ENCODE data around the gene SLC25A21. TPM values are rescaled to one million over a fixed set of nuclear protein-coding genes. Genes with fewer than 3 reads are reported as not detected.

Gene SLC25A21
- total RNA-seq, 2 experiments from 2014 or later = not detected

DNA sequence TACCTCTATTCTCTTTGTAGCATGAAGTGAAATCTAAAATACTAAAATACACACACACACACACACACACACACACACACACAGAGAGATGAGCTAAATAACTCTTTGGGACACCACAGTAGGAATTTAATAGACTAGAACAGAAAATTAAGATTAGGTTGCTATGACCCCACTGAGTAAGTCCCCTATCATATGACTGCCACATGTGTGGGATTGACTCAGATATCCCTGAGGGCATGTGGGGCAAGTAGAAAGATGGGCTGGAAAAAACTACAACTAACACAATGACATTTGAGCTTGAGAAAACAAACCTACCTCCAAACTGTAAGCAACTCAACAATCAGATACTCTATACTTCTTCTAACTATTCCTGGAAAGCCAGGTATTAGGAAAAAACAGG is 27.0 kb downstream of the SLC25A21 start:
- CTCF ChIA-PET = no interaction called here
- Mint-ChIP-seq H3K4me1 (no peaks in the 10 kb centered on the region), H3K36me3 (ENCODE audit: low read depth) (no peaks in the 10 kb centered on the region), H3K27ac (no peak overlapping the region), H3K4me3 (no peak overlapping the region), H3K27me3 (no peaks in the 10 kb centered on the region), H3K9me3 (no peaks in the 10 kb centered on the region)
- POLR2A ChIA-PET = no interaction called here
- DNase-seq = no peak

DNA sequence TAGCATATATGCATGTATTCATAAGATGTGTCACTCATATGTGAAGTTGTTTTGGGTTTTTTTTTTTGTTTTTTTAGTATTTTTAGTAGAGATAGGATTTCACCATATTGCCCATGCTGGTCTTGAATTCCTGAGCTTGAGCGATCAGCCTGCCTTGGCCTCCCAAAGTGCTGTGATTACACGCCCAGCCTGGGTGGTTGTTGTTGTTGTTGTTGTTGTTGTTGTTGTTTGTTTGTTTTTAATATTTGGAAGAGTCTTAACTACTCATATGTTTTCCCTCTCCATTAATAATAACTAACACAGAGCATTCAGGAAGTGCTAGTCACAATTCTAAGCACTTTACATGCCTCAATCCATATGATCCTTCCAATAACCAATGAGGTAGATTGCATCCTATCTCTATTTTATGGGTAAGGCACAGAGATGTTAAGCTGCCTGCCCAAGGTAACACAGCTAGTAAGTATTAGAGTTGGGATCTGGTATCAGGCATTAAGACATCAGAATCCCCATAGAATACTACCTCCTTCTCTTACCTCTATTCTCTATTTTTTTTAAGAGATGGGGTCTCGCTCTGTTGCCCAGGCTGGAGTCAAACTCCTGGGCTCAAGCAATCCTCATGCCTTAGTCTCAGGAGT is 27.6 kb downstream of the SLC25A21 start:
- CTCF ChIA-PET = no interaction called here
- no peaks in the 10 kb centered on the region for H3K4me1 Mint-ChIP-seq
- H3K36me3 Mint-ChIP-seq (ENCODE audit: low read depth) = no peaks in the 10 kb centered on the region
- no peak overlapping the region for H3K4me3 Mint-ChIP-seq
- H3K27ac Mint-ChIP-seq = no peak overlapping the region
- no peaks in the 10 kb centered on the region for H3K9me3 Mint-ChIP-seq
- no peaks in the 10 kb centered on the region for H3K27me3 Mint-ChIP-seq
- POLR2A ChIA-PET = no interaction called here
- DNase-seq = no peak

DNA sequence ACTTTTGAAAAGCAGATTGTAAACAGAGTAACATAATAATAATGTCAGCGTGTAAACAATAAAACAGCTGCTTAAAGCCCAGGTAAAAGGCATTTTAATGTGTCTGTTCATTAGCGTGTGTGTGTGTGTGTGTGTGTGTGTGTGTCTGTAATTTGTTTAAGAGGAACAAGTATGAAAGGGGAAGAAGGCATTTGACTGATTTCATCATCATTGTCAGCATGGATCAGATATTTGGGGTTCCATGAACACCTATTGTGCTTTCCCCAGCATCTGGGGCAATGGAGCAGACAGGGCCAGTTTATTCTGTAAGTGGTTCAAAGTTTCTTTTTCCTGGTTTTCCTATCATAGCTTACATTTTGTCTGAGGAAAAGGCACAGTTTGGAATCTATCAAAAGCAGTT is 28.9 kb downstream of the SLC25A21 start:
- Mint-ChIP-seq H3K4me1 (no peaks in the 10 kb centered on the region), H3K36me3 (ENCODE audit: low read depth) (no peaks in the 10 kb centered on the region), H3K27me3 (no peaks in the 10 kb centered on the region), H3K4me3 (no peak overlapping the region), H3K9me3 (no peaks in the 10 kb centered on the region), H3K27ac (no peak overlapping the region)
- no peak for DNase-seq
- ChIA-PET CTCF (no interaction called here), POLR2A (no interaction called here)

DNA sequence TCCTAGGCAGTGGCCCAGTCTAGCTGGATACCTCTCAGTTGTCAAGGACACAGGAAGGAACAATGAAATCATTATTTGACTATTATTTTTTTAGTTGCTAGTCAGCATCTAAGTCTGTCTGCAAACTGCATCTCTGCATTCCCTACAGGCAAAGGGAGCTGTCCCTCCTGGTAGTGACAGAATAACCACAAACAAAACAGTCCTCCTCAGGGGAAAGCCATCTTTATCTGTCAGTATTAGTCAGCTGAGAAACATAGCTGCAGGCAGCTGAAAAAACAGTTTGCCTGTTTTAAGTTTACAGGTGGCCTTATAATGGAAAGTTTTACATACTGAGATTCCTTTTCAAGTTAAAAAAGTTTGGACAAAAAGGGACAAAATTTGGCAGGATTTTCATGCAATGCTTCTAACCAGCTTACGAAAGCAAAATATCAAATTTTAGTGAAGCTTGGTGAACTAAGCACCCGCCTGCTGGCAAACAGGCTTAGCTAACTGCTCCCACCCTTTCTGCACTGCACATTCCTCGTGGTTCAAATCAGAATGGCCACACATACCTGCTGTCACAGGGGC is 29.5 kb downstream of the SLC25A21 start:
- no peak for DNase-seq
- Mint-ChIP-seq H3K9me3 (no peaks in the 10 kb centered on the region), H3K36me3 (ENCODE audit: low read depth) (no peaks in the 10 kb centered on the region), H3K27ac (no peak overlapping the region), H3K27me3 (no peaks in the 10 kb centered on the region), H3K4me1 (no peaks in the 10 kb centered on the region), H3K4me3 (no peak overlapping the region)
- ChIA-PET POLR2A (no interaction called here), CTCF (no interaction called here)

DNA sequence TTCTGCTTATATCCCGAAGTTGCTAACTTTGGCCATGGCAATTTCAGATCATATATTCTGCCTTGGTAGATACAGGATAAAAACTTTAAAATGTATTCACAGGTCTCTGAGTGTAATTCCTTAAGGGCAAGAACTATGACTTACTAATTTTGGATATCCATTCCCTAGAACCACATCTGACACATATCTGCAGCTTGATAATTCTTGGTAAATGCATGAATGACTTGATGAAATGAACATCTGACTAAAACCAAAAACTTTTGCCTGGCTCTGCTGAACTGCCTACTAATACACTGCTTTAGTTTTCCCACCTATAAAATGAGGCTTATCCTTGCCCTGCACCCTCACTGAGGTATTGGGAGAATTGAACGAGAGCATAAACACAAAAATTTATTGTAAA is 32.2 kb downstream of the SLC25A21 start:
- no peaks in the 10 kb centered on the region for H3K27me3 Mint-ChIP-seq
- no peaks in the 10 kb centered on the region for H3K9me3 Mint-ChIP-seq
- CTCF ChIA-PET = interaction anchor here (2.6 kb wide), 1 partner anchor 9 kb away, joined by 8 read pairs; no protein-coding TSS in a partner anchor
- no peak for DNase-seq
- POLR2A ChIA-PET = interaction anchor here (0.7 kb wide), 1 partner anchor 13 kb away, joined by 3 read pairs; no protein-coding TSS in a partner anchor
- no peak overlapping the region for H3K4me3 Mint-ChIP-seq
- no peaks in the 10 kb centered on the region for H3K36me3 Mint-ChIP-seq (ENCODE audit: low read depth)
- H3K4me1 Mint-ChIP-seq = no peaks in the 10 kb centered on the region
- no peak overlapping the region for H3K27ac Mint-ChIP-seq

DNA sequence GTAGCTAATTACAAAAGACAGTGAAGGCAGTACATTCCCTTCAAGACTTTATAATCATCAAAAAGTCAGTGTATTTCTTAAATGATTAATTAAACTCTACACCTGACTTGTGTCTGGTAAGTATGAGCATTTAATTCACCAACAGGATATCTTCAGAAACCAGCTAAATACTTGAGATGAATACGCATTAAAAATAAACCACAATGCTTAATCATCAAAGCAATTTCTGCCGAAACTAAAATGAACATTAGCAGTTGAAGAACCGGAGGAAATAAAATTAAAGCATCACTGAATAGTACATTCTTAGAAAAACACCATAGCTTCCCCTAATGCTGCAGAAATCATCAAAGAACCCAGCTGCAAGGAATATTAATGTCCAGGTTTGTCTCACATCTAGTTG is 32.7 kb downstream of the SLC25A21 start:
- Mint-ChIP-seq H3K4me1 (no peaks in the 10 kb centered on the region), H3K36me3 (ENCODE audit: low read depth) (no peaks in the 10 kb centered on the region), H3K9me3 (no peaks in the 10 kb centered on the region), H3K4me3 (no peak overlapping the region), H3K27me3 (no peaks in the 10 kb centered on the region), H3K27ac (no peak overlapping the region)
- no peak for DNase-seq
- ChIA-PET POLR2A (no interaction called here), CTCF (interaction anchor here (2.6 kb wide), 1 partner anchor 10 kb away, joined by 8 read pairs; no protein-coding TSS in a partner anchor)

DNA sequence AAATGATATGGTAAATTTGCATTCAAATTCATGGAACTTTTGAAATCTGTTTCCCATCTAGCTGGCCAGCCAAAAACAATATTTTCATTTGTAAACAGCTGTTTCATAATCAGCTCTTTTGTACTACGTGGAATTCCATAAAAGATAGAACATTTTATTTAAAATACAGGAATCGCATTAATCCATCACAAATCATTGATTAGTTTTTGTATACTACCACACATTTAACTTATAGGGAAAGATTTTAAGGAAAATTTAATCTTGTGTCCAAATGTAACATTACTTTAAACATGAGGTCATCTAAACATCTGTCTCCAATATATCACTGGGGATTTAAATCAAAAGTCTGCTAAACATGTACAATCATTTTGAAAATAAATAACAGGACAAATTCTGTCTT is 33.5 kb downstream of the SLC25A21 start:
- Mint-ChIP-seq H3K4me1 (no peaks in the 10 kb centered on the region), H3K4me3 (no peak overlapping the region), H3K36me3 (ENCODE audit: low read depth) (no peaks in the 10 kb centered on the region), H3K9me3 (no peaks in the 10 kb centered on the region), H3K27me3 (no peaks in the 10 kb centered on the region), H3K27ac (no peak overlapping the region)
- no peak for DNase-seq
- ChIA-PET CTCF (interaction anchor here (2.6 kb wide), 1 partner anchor 11 kb away, joined by 8 read pairs; no protein-coding TSS in a partner anchor), POLR2A (no interaction called here)

DNA sequence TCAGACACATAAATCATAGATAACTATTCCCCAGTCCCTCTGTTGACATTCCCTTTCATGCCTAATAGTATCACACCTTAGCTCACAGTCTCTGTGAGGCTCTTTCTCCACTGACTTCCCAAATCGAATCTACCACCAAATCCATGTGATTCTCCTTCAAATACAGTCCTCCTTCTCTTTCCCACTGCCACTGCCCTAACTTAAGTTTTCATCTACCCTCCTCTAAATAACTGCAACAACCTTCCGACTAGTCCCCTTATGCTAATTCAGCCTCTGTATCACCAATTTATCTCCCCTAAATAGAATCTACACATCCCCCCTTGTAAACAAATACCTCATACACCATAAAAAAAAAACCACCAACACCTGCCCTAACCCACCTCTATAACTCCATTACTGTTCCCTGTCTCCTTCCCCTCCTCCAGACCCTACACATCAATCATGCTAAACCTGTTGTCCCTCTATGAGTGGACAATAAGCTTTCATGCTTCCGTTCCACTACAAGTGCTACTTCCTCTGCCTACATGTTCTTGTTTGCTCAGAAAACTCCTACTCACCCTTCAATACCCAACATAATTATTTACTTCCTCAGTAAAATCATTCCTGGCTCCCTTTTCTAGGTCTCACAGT is 39.0 kb downstream of the SLC25A21 start:
- ChIA-PET POLR2A (no interaction called here), CTCF (no interaction called here)
- H3K27ac Mint-ChIP-seq = no peak overlapping the region
- H3K27me3 Mint-ChIP-seq = no peaks in the 10 kb centered on the region
- H3K4me3 Mint-ChIP-seq = no peak overlapping the region
- DNase-seq = no peak
- H3K9me3 Mint-ChIP-seq = no peaks in the 10 kb centered on the region
- H3K4me1 Mint-ChIP-seq = no peaks in the 10 kb centered on the region
- H3K36me3 Mint-ChIP-seq (ENCODE audit: low read depth) = no peaks in the 10 kb centered on the region

DNA sequence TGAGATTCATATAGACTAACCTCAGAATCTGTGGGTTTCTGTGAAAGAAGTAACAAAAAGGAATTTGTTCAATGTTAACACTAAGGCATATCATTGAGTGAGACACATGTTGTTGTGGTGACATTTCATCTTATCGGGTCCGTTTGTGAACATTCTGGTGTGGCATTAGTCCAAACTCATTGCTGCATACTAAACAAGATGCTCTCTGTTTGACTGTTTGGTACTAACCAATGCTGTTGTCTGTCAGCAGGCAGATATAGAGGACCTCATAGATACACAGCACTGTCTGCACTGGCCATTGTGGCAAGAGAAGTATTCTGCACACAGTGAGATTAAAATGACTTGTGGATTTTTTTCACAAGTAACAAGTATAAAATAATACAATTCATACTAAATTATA is 41.2 kb downstream of the SLC25A21 start:
- DNase-seq = no peak
- Mint-ChIP-seq H3K36me3 (ENCODE audit: low read depth) (no peaks in the 10 kb centered on the region), H3K4me1 (no peaks in the 10 kb centered on the region), H3K9me3 (no peaks in the 10 kb centered on the region), H3K27ac (no peak overlapping the region), H3K27me3 (no peaks in the 10 kb centered on the region), H3K4me3 (no peak overlapping the region)
- POLR2A ChIA-PET = interaction anchor here (0.6 kb wide), 1 partner anchor 393 kb away, joined by 3 read pairs; no protein-coding TSS in a partner anchor
- CTCF ChIA-PET = no interaction called here

DNA sequence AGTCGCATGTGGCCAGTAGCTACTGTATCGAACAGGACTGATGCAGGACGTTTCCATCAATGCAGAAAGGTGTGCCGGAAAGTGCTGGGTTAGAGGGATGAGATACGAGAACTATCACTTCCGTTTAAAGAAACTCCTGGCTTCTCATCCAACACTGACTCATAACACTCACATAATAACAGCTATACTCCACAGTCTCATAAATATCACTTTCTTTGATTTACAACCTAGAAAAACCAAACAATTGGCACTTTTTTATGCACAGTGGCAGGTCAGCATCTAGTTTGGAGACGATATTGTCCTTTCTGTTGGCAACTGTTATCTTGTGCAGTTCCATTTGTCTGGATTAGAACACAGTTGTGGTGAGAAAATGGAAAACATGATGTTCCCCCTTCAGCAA is 43.4 kb downstream of the SLC25A21 start:
- no peaks in the 10 kb centered on the region for H3K36me3 Mint-ChIP-seq (ENCODE audit: low read depth)
- H3K9me3 Mint-ChIP-seq = no peaks in the 10 kb centered on the region
- POLR2A ChIA-PET = no interaction called here
- H3K27ac Mint-ChIP-seq = no peak overlapping the region
- CTCF ChIA-PET = no interaction called here
- no peak for DNase-seq
- H3K27me3 Mint-ChIP-seq = no peaks in the 10 kb centered on the region
- H3K4me3 Mint-ChIP-seq = no peak overlapping the region
- H3K4me1 Mint-ChIP-seq = no peaks in the 10 kb centered on the region

DNA sequence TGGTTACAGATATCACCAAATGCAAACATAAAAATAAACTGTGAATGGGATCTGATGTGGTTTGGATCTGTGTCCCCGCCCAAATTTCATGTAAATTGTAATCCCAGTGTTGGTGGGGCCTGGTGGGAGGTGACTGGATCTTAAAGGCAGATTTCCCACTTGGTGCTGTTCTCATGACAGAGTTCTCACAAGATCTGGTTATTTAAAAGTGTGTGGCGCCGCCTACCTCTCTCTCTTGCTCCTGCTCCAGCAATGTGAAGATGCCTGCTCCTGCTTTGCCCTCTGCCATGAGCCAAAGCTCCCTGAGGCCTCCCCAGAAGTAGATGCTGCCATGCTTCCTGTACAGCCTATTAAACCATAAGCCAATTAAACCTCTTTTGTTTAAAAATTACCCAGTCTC is 47.8 kb downstream of the SLC25A21 start:
- Mint-ChIP-seq H3K27ac (no peak overlapping the region), H3K4me3 (no peak overlapping the region), H3K27me3 (no peaks in the 10 kb centered on the region), H3K9me3 (peaks cover 2% of the 10 kb centered on the region), H3K4me1 (no peaks in the 10 kb centered on the region), H3K36me3 (ENCODE audit: low read depth) (no peaks in the 10 kb centered on the region)
- CTCF ChIA-PET = no interaction called here
- DNase-seq = no peak
- POLR2A ChIA-PET = no interaction called here

DNA sequence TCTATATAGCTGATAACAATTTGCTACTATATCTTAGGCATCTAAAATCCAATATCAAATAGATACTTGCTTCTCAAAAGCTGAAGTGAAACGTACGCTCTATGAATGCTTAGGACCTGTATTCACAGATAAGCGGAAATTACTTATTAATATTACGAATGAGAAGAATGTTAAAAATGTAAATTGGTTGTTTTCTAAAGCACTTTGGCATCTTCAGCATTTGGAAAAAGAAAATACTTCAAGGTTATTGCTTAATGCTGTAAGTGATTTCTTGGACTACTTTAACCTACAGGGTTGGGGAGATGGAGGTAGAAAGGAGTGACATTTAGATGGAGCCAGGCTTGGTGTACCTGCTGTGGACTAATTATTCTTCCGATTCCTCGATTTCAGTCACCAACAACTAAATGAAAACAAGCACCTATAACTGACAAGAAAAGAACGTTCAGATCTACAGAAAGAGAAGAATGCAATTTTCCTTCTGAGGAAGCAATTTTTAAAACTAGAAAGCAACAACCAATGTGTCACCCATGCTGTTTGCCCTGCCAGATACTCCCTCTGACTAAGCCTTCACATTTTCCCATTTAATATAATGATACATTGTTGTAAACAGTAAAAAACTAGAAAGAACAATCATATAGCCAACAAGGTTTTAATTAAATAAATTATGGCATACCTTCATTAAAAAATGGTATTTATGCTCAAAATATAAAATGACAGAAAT is 49.3 kb downstream of the SLC25A21 start:
- no peaks in the 10 kb centered on the region for H3K4me1 Mint-ChIP-seq
- no peaks in the 10 kb centered on the region for H3K27me3 Mint-ChIP-seq
- no peak overlapping the region for H3K4me3 Mint-ChIP-seq
- POLR2A ChIA-PET = no interaction called here
- CTCF ChIA-PET = no interaction called here
- no peak for DNase-seq
- H3K9me3 Mint-ChIP-seq = peaks cover 2% of the 10 kb centered on the region
- no peaks in the 10 kb centered on the region for H3K36me3 Mint-ChIP-seq (ENCODE audit: low read depth)
- no peak overlapping the region for H3K27ac Mint-ChIP-seq

DNA sequence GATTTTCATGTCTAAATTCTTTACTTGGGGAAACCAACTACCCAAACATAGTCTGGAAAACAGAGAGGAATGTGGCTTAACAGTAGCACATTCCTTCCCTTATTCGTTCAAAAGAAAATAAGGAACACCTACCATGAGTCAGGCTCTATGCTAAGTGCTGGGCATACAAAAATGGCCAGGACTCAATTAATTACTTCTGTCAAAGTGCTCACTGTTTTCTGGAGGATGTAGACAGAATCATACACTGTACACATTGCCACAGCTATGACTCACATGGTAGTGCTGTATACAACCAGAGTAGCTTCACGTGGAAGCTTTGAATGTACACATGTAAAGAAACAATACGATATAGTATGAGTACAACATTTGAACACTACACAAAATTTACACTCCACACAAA is 50.1 kb downstream of the SLC25A21 start:
- Mint-ChIP-seq H3K36me3 (ENCODE audit: low read depth) (no peaks in the 10 kb centered on the region), H3K9me3 (peaks cover 2% of the 10 kb centered on the region), H3K27ac (no peak overlapping the region), H3K4me1 (no peaks in the 10 kb centered on the region), H3K27me3 (no peaks in the 10 kb centered on the region), H3K4me3 (no peak overlapping the region)
- no peak for DNase-seq
- POLR2A ChIA-PET = no interaction called here
- CTCF ChIA-PET = no interaction called here

Measured in activated CD4-positive, alpha-beta memory T cell treated with anti-CD3 and anti-CD28 coated beads, Interleukin-2, amount 10 ng/mL, durations not matched to agents 7 days and 5 days (primary cell).